Muscle layer of colon (tissue), 2 donors: ENCODE results near the gene CPNE2.
"Not testable (repeated sequence)": the region's sequence is repeated elsewhere in the genome, so short reads cannot be mapped to it uniquely, and the experiment has no call there.

Experiments
- H3K27ac ChIP-seq: one replicate; pipeline ENCODE4 v1.7.0; 2013; ENCODE audit warnings: low read depth, mild to moderate bottlenecking, low read length, moderate library complexity
- H3K27me3 ChIP-seq, 2 donors: one replicate each; pipeline ENCODE4 v1.7.0; 2013; ENCODE audit warnings: low read length in 2 of 2, mild to moderate bottlenecking in 2 of 2; ENCODE audit not compliant: insufficient read depth in 2 of 2, control insufficient read depth in 1 of 2
- H3K36me3 ChIP-seq: one replicate; pipeline ENCODE4 v1.7.0; 2013; ENCODE audit warnings: mild to moderate bottlenecking, low read length; ENCODE audit not compliant: insufficient read depth
- H3K4me1 ChIP-seq: one replicate; pipeline ENCODE4 v1.7.0; 2013; ENCODE audit warnings: mild to moderate bottlenecking, low read length; ENCODE audit not compliant: insufficient read depth
- H3K4me3 ChIP-seq, 2 donors: one replicate each; pipeline ENCODE4 v1.7.0; 2013; ENCODE audit warnings: low read length in 2 of 2, low read depth in 1 of 2, mild to moderate bottlenecking in 1 of 2, moderate library complexity in 1 of 2
- H3K9ac ChIP-seq: one replicate; pipeline ENCODE4 v1.7.0; 2013; ENCODE audit warnings: low read length
- H3K9me3 ChIP-seq: one replicate; pipeline ENCODE4 v1.7.0; 2013; ENCODE audit warnings: mild to moderate bottlenecking, low read length
- donor health status: abdominal sarcoma.
- donor health status: Adenocarcinoma of cecum.

The CPNE2 gene

GRCh38 chr16:57091200-57091974 is 996 bp upstream of the CPNE2 start:
- peak overlapping the region; percentile 37 for H3K9ac ChIP-seq
- peaks cover 25% of the 10 kb centered on the region for H3K4me1 ChIP-seq
- no peaks in the 10 kb centered on the region for H3K36me3 ChIP-seq
- H3K4me3 ChIP-seq, result peak overlapping the region; percentile 63 to 82
- no peaks in the 10 kb centered on the region for H3K27me3 ChIP-seq
- no peaks in the 10 kb centered on the region for H3K9me3 ChIP-seq
- H3K27ac ChIP-seq, result no peak overlapping the region

- Histone ChIP-seq H3K4me1 (peaks cover 25% of the 10 kb centered on the region), H3K27me3 (no peaks in the 10 kb centered on the region), H3K9me3 (no peaks in the 10 kb centered on the region), H3K9ac (no peak overlapping the region), H3K4me3 (peak overlapping the region; percentile 41 to 69), H3K36me3 (no peaks in the 10 kb centered on the region), H3K27ac (peak overlapping the region; percentile 66)
These were observed 516 bp downstream of the CPNE2 start for GRCh38 chr16:57092786-57093411.

GRCh38 chr16:57093666-57094564 is 1.5 kb downstream of the CPNE2 start:
- Histone ChIP-seq H3K4me1 (peaks cover 25% of the 10 kb centered on the region), H3K27ac (no peak overlapping the region), H3K4me3 (peak overlapping the region; percentile 41 to 69), H3K36me3 (no peaks in the 10 kb centered on the region), H3K9ac (no peak overlapping the region), H3K9me3 (no peaks in the 10 kb centered on the region), H3K27me3 (no peaks in the 10 kb centered on the region)

GRCh38 chr16:57094911-57095310 is 2.5 kb downstream of the CPNE2 start:
- H3K9me3 ChIP-seq, result no peaks in the 10 kb centered on the region
- no peaks in the 10 kb centered on the region for H3K36me3 ChIP-seq
- H3K4me1 ChIP-seq, result peaks cover 25% of the 10 kb centered on the region
- H3K27ac ChIP-seq, result no peak overlapping the region
- H3K9ac ChIP-seq, result no peak overlapping the region
- no peaks in the 10 kb centered on the region for H3K27me3 ChIP-seq
- no peak overlapping the region for H3K4me3 ChIP-seq

GRCh38 chr16:57096192-57096591 is 3.8 kb downstream of the CPNE2 start:
- H3K27ac ChIP-seq, result no peak overlapping the region
- H3K9me3 ChIP-seq, result no peaks in the 10 kb centered on the region
- H3K4me3 ChIP-seq, result no peak overlapping the region
- no peak overlapping the region for H3K9ac ChIP-seq
- H3K27me3 ChIP-seq, result no peaks in the 10 kb centered on the region
- H3K4me1 ChIP-seq, result peaks cover 22% of the 10 kb centered on the region
- H3K36me3 ChIP-seq, result no peaks in the 10 kb centered on the region

GRCh38 chr16:57096793-57097192 is 4.4 kb downstream of the CPNE2 start:
- no peak overlapping the region for H3K9ac ChIP-seq
- H3K27me3 ChIP-seq, result no peaks in the 10 kb centered on the region
- no peaks in the 10 kb centered on the region for H3K36me3 ChIP-seq
- H3K9me3 ChIP-seq, result no peaks in the 10 kb centered on the region
- H3K4me3 ChIP-seq, result no peak overlapping the region
- H3K27ac ChIP-seq, result no peak overlapping the region
- H3K4me1 ChIP-seq, result peaks cover 16% of the 10 kb centered on the region

- Histone ChIP-seq H3K4me1 (peaks cover 12% of the 10 kb centered on the region), H3K27ac (no peak overlapping the region), H3K4me3 (no peak overlapping the region), H3K27me3 (no peaks in the 10 kb centered on the region), H3K9me3 (no peaks in the 10 kb centered on the region), H3K9ac (no peak overlapping the region), H3K36me3 (no peaks in the 10 kb centered on the region)
These were observed 5.9 kb downstream of the CPNE2 start for GRCh38 chr16:57098188-57098841.

- not testable (repeated sequence) for H3K4me3 ChIP-seq, H3K9me3 ChIP-seq, H3K36me3 ChIP-seq, H3K27ac ChIP-seq, H3K9ac ChIP-seq, H3K27me3 ChIP-seq, H3K4me1 ChIP-seq
These were observed 7.6 kb downstream of the CPNE2 start for GRCh38 chr16:57099965-57100364.

GRCh38 chr16:57100445-57100844 is 8.1 kb downstream of the CPNE2 start:
- H3K9me3 ChIP-seq, result no peaks in the 10 kb centered on the region
- H3K27me3 ChIP-seq, result no peaks in the 10 kb centered on the region
- no peak overlapping the region for H3K4me3 ChIP-seq
- H3K9ac ChIP-seq, result no peak overlapping the region
- H3K36me3 ChIP-seq, result no peaks in the 10 kb centered on the region
- no peaks in the 10 kb centered on the region for H3K4me1 ChIP-seq
- no peak overlapping the region for H3K27ac ChIP-seq

GRCh38 chr16:57102888-57103851 is 10.8 kb downstream of the CPNE2 start:
- Histone ChIP-seq H3K4me3 (no peak overlapping the region), H3K27me3 (no peaks in the 10 kb centered on the region), H3K36me3 (no peaks in the 10 kb centered on the region), H3K27ac (no peak overlapping the region), H3K9me3 (no peaks in the 10 kb centered on the region), H3K4me1 (peaks cover 4% of the 10 kb centered on the region), H3K9ac (no peak overlapping the region)
